H9 (cell line): ENCODE results near the gene CMTM8. TPM values are rescaled to one million over a fixed set of nuclear protein-coding genes. Genes with fewer than 3 reads are reported as not detected.

Experiments
- DNase-seq: peaks from one replicate; pipeline ENCODE4 v3.0.0-alpha.2; 2017
- H2AFZ ChIP-seq: one replicate; pipeline ENCODE4 v1.6.1; 2013; ENCODE audit warnings: mild to moderate bottlenecking, low read length, control low read depth, moderate library complexity
- H2AK5ac ChIP-seq: 2 replicates; pipeline ENCODE4 v1.6.1; 2013; ENCODE audit warnings: low read length, control low read depth, mixed read lengths; ENCODE audit not compliant: insufficient read length
- H2BK120ac ChIP-seq: one replicate; pipeline ENCODE4 v1.6.1; 2013; ENCODE audit warnings: low read depth, mild to moderate bottlenecking, low read length, control low read depth, inconsistent platforms; ENCODE audit not compliant: poor library complexity, severe bottlenecking
- H2BK12ac ChIP-seq: 2 replicates; pipeline ENCODE4 v1.6.1; 2013; ENCODE audit warnings: low read length, control low read depth, mixed read lengths, low read depth; ENCODE audit not compliant: insufficient read length
- H2BK15ac ChIP-seq: 2 replicates; pipeline ENCODE4 v1.6.1; 2013; ENCODE audit warnings: low read depth, low read length, control low read depth
- H2BK20ac ChIP-seq: one replicate; pipeline ENCODE4 v1.6.1; 2013; ENCODE audit warnings: low read depth, mild to moderate bottlenecking, low read length, control low read depth, inconsistent platforms; ENCODE audit not compliant: poor library complexity, severe bottlenecking
- H2BK5ac ChIP-seq: 2 replicates; pipeline ENCODE4 v1.6.1; 2013; ENCODE audit warnings: low read length, control low read depth, mixed read lengths; ENCODE audit not compliant: insufficient read length
- H3K14ac ChIP-seq: 2 replicates; pipeline ENCODE4 v1.6.1; 2013; ENCODE audit warnings: low read length, control low read depth; ENCODE audit not compliant: insufficient read depth
- H3K18ac ChIP-seq: 2 replicates; pipeline ENCODE4 v1.6.1; 2013; ENCODE audit warnings: low read depth, mild to moderate bottlenecking, mixed read lengths, low read length, control low read depth; ENCODE audit not compliant: insufficient read length
- H3K23ac ChIP-seq: 2 replicates; pipeline ENCODE4 v1.6.1; 2013; ENCODE audit warnings: low read length, control low read depth, mixed read lengths, low read depth; ENCODE audit not compliant: insufficient read length
- H3K23me2 ChIP-seq: 2 replicates; pipeline ENCODE4 v1.6.1; 2013; ENCODE audit warnings: low read depth, mild to moderate bottlenecking, mixed read lengths, low read length, control low read depth; ENCODE audit not compliant: insufficient read length, poor library complexity, severe bottlenecking
- H3K27ac ChIP-seq: 2 replicates; pipeline ENCODE4 v1.5.1; 2013; ENCODE audit warnings: low read length, control low read depth, mixed read lengths, low read depth; ENCODE audit not compliant: insufficient read length
- H3K27me3 ChIP-seq: 2 replicates; pipeline ENCODE4 v1.6.1; 2013; ENCODE audit warnings: low read length, control low read depth, inconsistent platforms; ENCODE audit not compliant: insufficient read depth
- H3K4ac ChIP-seq: 2 replicates; pipeline ENCODE4 v1.6.1; 2013; ENCODE audit warnings: low read depth, mild to moderate bottlenecking, control low read depth, inconsistent platforms, low read length, moderate library complexity
- H3K4me1 ChIP-seq: 2 replicates; pipeline ENCODE4 v1.6.1; 2013; ENCODE audit warnings: low read length, control low read depth, inconsistent platforms; ENCODE audit not compliant: insufficient read depth
- H3K4me2 ChIP-seq: 2 replicates; pipeline ENCODE4 v1.6.1; 2013; ENCODE audit warnings: low read length, control low read depth, mixed read lengths; ENCODE audit not compliant: insufficient read length, insufficient read depth
- H3K56ac ChIP-seq: 2 replicates; pipeline ENCODE4 v1.6.1; 2013; ENCODE audit warnings: low read depth, mild to moderate bottlenecking, mixed read lengths, low read length, control low read depth; ENCODE audit not compliant: insufficient read length
- H3K79me1 ChIP-seq: 2 replicates; pipeline ENCODE4 v1.6.1; 2013; ENCODE audit warnings: low read depth, mild to moderate bottlenecking, moderate library complexity, low read length, control low read depth, inconsistent platforms; ENCODE audit not compliant: insufficient read depth, poor library complexity, severe bottlenecking
- H3K79me2 ChIP-seq: 2 replicates; pipeline ENCODE4 v1.6.1; 2013; ENCODE audit warnings: low read length, control low read depth, inconsistent platforms; ENCODE audit not compliant: insufficient read depth
- H3K9ac ChIP-seq: 2 replicates; pipeline ENCODE4 v1.6.1; 2013; ENCODE audit warnings: low read length, control low read depth, mixed read lengths; ENCODE audit not compliant: insufficient read length; ENCODE audit errors: extremely low read depth
- H3K9me3 ChIP-seq: one replicate; pipeline ENCODE4 v1.6.1; 2013; ENCODE audit warnings: low read depth, low read length, inconsistent platforms; ENCODE audit not compliant: control insufficient read depth
- H3T11ph ChIP-seq: one replicate; pipeline ENCODE4 v1.6.1; 2013; ENCODE audit warnings: mild to moderate bottlenecking, low read length, control low read depth, inconsistent platforms
- H4K20me1 ChIP-seq: one replicate; pipeline ENCODE4 v1.6.1; 2013; ENCODE audit not compliant: control insufficient read depth, insufficient read length, insufficient read depth
- H4K5ac ChIP-seq: 2 replicates; pipeline ENCODE4 v1.6.1; 2013; ENCODE audit warnings: low read depth, mild to moderate bottlenecking, mixed read lengths, low read length, control low read depth; ENCODE audit not compliant: insufficient read length
- H4K8ac ChIP-seq: replicated peaks from 2 replicates; pipeline ENCODE4 v1.6.1; 2013; ENCODE audit warnings: low read length, control low read depth, mixed read lengths, low read depth; ENCODE audit not compliant: insufficient read length
- H4K91ac ChIP-seq: 2 replicates; pipeline ENCODE4 v1.6.1; 2013; ENCODE audit warnings: low read depth, mild to moderate bottlenecking, moderate library complexity, mixed read lengths, low read length, control low read depth; ENCODE audit not compliant: insufficient read length
- H3K27ac Mint-ChIP-seq, 3 experiments: 2 replicates in 2 of 3; 3 replicates in 1 of 3; pipeline ENCODE4 v1.8.0; 2020 to 2021; ENCODE audit warnings: mixed read lengths in 3 of 3, mild to moderate bottlenecking in 1 of 3, moderate library complexity in 1 of 3
- H3K27me3 Mint-ChIP-seq: 2 replicates; pipeline ENCODE4 v1.8.0; 2021; ENCODE audit warnings: low read depth, mild to moderate bottlenecking, moderate library complexity, mixed read lengths
- H3K36me3 Mint-ChIP-seq, 3 experiments: 2 replicates in 2 of 3; 3 replicates in 1 of 3; pipeline ENCODE4 v1.8.0; 2020 to 2021; ENCODE audit warnings: low read depth in 3 of 3, mixed read lengths in 3 of 3; ENCODE audit not compliant: insufficient read depth in 1 of 3
- H3K4me1 Mint-ChIP-seq, 2 experiments: 2 replicates each; pipeline ENCODE4 v1.8.0; 2020; ENCODE audit warnings: mixed read lengths in 2 of 2
- H3K4me3 Mint-ChIP-seq, 2 experiments: 2 replicates in 1 of 2; 3 replicates in 1 of 2; pipeline ENCODE4 v1.8.0; 2020 to 2021; ENCODE audit warnings: mild to moderate bottlenecking in 2 of 2, mixed read lengths in 2 of 2, moderate library complexity in 1 of 2
- H3K9me3 Mint-ChIP-seq, 2 experiments: 2 replicates in 1 of 2; 3 replicates in 1 of 2; pipeline ENCODE4 v1.8.0; 2020; ENCODE audit warnings: mild to moderate bottlenecking in 2 of 2, mixed read lengths in 2 of 2, moderate library complexity in 1 of 2
- WGBS: extraction: QIAGEN DNeasy Blood & Tissue Kit; methylation state at CpG from one replicate; pipeline ENCODE4 v1.1.7; 2013; ENCODE audit warnings: missing lambda C conversion rate, low lambda C conversion rate, mixed read lengths; ENCODE audit not compliant: insufficient read length; ENCODE audit errors: extremely low coverage; 5-methylcytosine and 5-hydroxymethylcytosine counted together
- total RNA-seq: library from RNA; stranded (reverse); gene quantifications from 2 replicates; pipeline ENCODE4 v1.2.1, GENCODE V29; 2021
- TF ChIP-seq, protein P1 (sequence below): fragments of 200-600 bp; sonication (generic); conservative IDR thresholded peaks from 3 replicates; pipeline ENCODE4 v1.8.0; 2021; ENCODE audit warnings: antibody characterized with exemption, mild to moderate bottlenecking

The CMTM8 gene
- total RNA-seq, 1 experiment from 2014 or later: 4.0 TPM

DNA sequence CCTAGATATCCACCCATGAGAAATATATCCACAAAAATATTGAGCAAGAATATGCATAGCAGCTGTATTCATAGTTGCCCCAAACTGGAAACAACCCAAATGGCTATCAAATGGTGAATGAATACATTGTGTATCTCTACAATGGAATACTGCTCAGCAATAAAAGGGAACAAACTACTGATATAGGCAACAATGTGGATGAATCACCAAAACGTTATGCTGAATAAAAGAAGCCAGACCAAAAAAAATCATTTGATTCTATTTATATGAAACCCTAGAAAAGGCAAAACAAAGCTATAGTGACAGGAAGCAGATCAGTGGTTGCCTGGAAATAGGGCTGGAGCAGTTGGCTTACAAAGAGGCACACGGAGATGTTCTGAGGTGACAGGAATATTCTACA lies 137.6 kb downstream of the CMTM8 start:
- peaks cover 10 to 14% of the 10 kb centered on the region in 2 experiments for H3K4me1 Mint-ChIP-seq
- Histone ChIP-seq H4K5ac (no peak overlapping the region), H3K9me3 (no peaks in the 10 kb centered on the region), H3T11ph (no peak overlapping the region), H4K8ac (no peak overlapping the region), H2BK15ac (no peak overlapping the region), H4K91ac (no peak overlapping the region), H3K14ac (no peak overlapping the region), H2BK20ac (no peak overlapping the region), H2BK120ac (no peak overlapping the region), H3K23me2 (no peaks in the 10 kb centered on the region), H3K79me1 (no peaks in the 10 kb centered on the region), H2AFZ (no peak overlapping the region), H4K20me1 (no peaks in the 10 kb centered on the region), H3K23ac (no peak overlapping the region), H3K4me2 (no peak overlapping the region), H3K27ac (no peak overlapping the region), H3K27me3 (no peaks in the 10 kb centered on the region), H3K9ac (no peak overlapping the region), H3K4me1 (no peaks in the 10 kb centered on the region; the same call in 1 of the 2 replicates), H3K18ac (no peak overlapping the region), H3K56ac (no peak overlapping the region), H3K4ac (no peak overlapping the region), H2BK5ac (no peak overlapping the region), H2AK5ac (no peak overlapping the region), H2BK12ac (no peak overlapping the region), H3K79me2 (no peaks in the 10 kb centered on the region)
- no peak overlapping the region for H3K27ac Mint-ChIP-seq
- H3K27me3 Mint-ChIP-seq: no peaks in the 10 kb centered on the region
- WGBS: no CpG with 5 or more reads among the region's 2 CpGs
- no peak for DNase-seq
- TF ChIP-seq, protein P1, sequence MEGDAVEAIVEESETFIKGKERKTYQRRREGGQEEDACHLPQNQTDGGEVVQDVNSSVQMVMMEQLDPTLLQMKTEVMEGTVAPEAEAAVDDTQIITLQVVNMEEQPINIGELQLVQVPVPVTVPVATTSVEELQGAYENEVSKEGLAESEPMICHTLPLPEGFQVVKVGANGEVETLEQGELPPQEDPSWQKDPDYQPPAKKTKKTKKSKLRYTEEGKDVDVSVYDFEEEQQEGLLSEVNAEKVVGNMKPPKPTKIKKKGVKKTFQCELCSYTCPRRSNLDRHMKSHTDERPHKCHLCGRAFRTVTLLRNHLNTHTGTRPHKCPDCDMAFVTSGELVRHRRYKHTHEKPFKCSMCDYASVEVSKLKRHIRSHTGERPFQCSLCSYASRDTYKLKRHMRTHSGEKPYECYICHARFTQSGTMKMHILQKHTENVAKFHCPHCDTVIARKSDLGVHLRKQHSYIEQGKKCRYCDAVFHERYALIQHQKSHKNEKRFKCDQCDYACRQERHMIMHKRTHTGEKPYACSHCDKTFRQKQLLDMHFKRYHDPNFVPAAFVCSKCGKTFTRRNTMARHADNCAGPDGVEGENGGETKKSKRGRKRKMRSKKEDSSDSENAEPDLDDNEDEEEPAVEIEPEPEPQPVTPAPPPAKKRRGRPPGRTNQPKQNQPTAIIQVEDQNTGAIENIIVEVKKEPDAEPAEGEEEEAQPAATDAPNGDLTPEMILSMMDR: no peak
- no peaks in the 10 kb centered on the region for H3K36me3 Mint-ChIP-seq
- H3K9me3 Mint-ChIP-seq: no peaks in the 10 kb centered on the region
- no peak overlapping the region for H3K4me3 Mint-ChIP-seq
